Activated naive CD4-positive, alpha-beta T cell treated with anti-CD3 and anti-CD28 coated beads, Interleukin-2, amount 50 U/mL, for 72 hours (primary cell): Measurements from ENCODE around the gene TP73. TPM values are rescaled to one million over a fixed set of nuclear protein-coding genes. Genes with fewer than 3 reads are reported as not detected.

Experiments used
- ATAC-seq, 2 donors: fragments of 150-1000 bp; cut with Tn5 transposase; 2 replicates each; pipeline ENCODE4 v1.10.0; 2021; ENCODE audit warnings: mild to moderate bottlenecking in 2 of 2, moderate library complexity in 2 of 2
- DNase-seq, 2 donors: peaks; one replicate each; pipeline ENCODE4 v3.0.0; 2021 to 2022; ENCODE audit warnings: low spot score in 2 of 2
- H3K27ac Mint-ChIP-seq, 2 donors: one replicate each; pipeline ENCODE4 v1.8.0; 2022; ENCODE audit warnings: mild to moderate bottlenecking in 2 of 2, mixed read lengths in 2 of 2
- H3K36me3 Mint-ChIP-seq, 2 donors: one replicate each; pipeline ENCODE4 v1.8.0; 2022; ENCODE audit warnings: mixed read lengths in 2 of 2
- H3K9me3 Mint-ChIP-seq, 2 donors: one replicate each; pipeline ENCODE4 v1.8.0; 2022; ENCODE audit warnings: mixed read lengths in 2 of 2
- total RNA-seq, 2 donors: library from RNA; stranded (reverse); gene quantifications; one replicate each; pipeline ENCODE4 v1.2.3, GENCODE V29; 2022

Gene TP73
- total RNA-seq, 2 donors from 2014 or later, result 0.30 to 0.39 TPM

GRCh38 chr1:3774946-3775489 lies 122.7 kb downstream of the TP73 start:
- DNase-seq, result no peak

DNA sequence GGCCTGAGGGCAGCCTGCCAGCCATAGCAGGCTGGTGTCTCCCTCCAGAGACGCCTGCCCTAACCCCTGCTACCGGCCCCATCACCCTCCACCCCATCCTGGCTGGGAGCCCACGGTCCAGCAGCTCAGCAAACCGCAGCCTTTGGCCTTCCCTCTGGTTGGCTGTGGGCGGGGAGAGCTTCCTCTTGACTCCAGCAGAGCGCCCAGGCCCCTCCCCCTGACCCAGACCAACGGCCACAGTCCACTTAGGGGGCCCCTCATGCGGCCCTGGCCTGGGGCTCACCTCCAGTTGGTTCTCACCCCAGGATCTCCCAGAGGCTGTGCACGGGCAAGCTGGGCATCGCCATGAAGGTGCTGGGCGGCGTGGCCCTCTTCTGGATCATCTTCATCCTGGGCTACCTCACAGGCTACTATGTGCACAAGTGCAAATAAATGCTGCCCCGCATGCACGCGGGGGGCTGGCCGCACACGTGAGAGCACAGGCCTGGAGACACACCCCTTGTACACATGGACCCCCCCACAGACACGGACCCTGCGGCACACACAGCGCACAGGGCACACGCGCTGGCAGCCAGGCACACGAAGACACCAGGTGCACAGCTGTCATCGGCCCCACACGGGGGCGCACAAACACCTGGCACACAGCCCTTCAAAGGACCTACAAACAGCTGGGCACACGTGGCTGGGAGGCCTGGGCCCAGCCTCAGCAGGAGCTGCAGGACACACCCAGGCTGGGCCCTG lies 123.3 kb downstream of the TP73 start:
- Mint-ChIP-seq H3K27ac (peak overlapping the region in 1 of 2 donors; percentile 35), H3K9me3 (no peaks in the 10 kb centered on the region), H3K36me3 (peaks cover 6 to 7% of the 10 kb centered on the region in 2 donors)
- ATAC-seq (peak; percentile 30 to 40), DNase-seq (peak in 1 of 2 donors; percentile 53)

More at GRCh38 chr1:3774946-3775489, 122.7 kb downstream of the TP73 start:
- Mint-ChIP-seq H3K36me3 (peaks cover under 1 to 3% of the 10 kb centered on the region in 2 donors), H3K9me3 (no peaks in the 10 kb centered on the region), H3K27ac (peak overlapping the region in 1 of 2 donors; percentile 35)
- ATAC-seq, result no peak

DNA sequence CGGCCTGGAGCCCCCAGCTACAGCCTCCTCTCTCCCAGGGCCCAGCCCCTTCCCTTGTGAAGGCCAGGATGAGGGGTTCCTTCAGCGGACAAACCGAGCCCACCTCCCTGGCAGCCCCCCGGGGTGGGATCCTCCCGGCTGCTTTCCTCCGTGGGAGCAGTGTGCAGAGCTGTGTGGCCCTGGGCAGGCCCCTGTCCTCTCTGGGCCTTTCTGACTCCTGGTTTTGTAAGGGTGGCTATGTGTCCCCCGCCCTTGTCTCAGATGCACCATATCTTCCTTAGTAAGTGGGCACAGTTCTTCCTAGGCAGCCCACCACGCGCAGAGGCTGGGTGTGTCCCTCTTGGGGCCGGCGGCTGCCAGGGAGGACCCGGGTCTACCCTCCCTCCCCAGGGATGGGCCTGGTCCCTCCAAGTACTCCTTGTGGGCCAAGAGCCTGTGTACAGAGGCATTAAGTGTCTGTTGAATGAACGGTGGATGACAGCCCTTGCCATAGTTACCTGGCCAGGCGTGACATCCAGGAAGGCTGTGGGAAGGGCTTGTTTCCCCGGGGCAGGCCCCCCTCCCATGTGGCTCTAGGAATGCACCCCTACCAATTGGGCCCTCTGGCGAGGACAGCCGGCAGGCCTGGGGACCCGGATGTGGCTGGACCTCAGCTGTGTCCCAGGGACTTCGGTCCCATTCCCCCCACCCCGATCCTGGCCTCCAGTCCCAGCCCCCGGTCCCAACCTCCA lies 124.1 kb downstream of the TP73 start:
- no peak for DNase-seq
- no peaks in the 10 kb centered on the region for H3K9me3 Mint-ChIP-seq
- H3K27ac Mint-ChIP-seq, result peak overlapping the region in 1 of 2 donors; percentile 35
- no peak for ATAC-seq
- H3K36me3 Mint-ChIP-seq, result peaks cover 6 to 11% of the 10 kb centered on the region in 2 donors

GRCh38 chr1:3777078-3777547 lies 124.8 kb downstream of the TP73 start:
- H3K9me3 Mint-ChIP-seq, result no peaks in the 10 kb centered on the region
- no peak for DNase-seq
- H3K36me3 Mint-ChIP-seq, result peaks cover 6 to 12% of the 10 kb centered on the region in 2 donors
- peak overlapping the region; percentile 35 to 84 for H3K27ac Mint-ChIP-seq
- no peak for ATAC-seq

DNA sequence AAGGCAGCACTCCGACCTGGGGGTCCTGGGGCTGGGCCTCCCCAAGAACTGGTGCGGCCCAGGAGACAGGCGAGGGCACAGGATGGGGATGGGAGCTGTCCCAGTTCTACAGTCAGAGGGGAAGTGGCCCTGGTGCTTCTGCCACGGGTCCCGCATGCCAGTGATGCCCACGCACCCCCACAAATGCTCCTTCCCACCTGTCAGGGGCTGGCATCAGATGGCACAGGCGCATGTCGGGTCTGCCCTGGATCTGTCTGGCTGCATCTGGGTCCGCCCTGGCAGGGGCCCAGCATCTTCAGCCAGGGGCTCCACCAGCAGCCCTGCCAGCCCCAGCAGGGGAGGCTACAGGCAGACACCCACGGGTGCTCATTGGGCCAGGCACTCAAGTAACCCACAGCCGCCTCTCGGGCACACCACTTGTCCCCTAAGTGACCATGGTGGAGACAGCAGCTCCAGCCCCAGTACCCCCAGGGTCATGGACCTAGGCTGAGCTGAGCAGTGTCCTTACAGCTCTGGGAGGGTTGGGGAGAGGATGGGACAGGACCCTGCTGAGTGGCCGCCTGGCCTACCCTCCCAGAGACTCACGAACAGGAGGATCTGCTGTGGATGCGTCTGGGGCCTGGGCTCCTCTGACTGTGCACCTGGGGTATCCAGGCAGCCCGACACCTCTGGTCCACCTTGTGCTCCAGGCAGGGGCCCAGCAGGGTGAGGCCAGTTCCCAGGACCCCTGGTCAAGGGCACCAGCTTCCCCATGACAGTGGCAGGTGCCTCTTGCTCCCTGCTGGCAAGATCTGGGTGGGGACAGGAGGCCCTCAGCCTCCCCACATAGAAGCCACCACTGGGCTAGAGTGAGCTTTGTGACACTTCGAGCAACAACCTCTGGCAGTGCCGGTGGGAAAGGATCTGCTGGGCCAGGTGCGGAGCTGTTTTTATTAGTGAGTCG lies 125.6 kb downstream of the TP73 start:
- H3K27ac Mint-ChIP-seq, result no peak overlapping the region
- peaks cover 6 to 12% of the 10 kb centered on the region in 2 donors for H3K36me3 Mint-ChIP-seq
- ATAC-seq (no peak), DNase-seq (no peak)
- H3K9me3 Mint-ChIP-seq, result no peaks in the 10 kb centered on the region

GRCh38 chr1:3778590-3779264 lies 126.4 kb downstream of the TP73 start:
- peaks cover 6 to 12% of the 10 kb centered on the region in 2 donors for H3K36me3 Mint-ChIP-seq
- ATAC-seq, result no peak
- H3K9me3 Mint-ChIP-seq, result no peaks in the 10 kb centered on the region
- H3K27ac Mint-ChIP-seq, result no peak overlapping the region
- no peak for DNase-seq

DNA sequence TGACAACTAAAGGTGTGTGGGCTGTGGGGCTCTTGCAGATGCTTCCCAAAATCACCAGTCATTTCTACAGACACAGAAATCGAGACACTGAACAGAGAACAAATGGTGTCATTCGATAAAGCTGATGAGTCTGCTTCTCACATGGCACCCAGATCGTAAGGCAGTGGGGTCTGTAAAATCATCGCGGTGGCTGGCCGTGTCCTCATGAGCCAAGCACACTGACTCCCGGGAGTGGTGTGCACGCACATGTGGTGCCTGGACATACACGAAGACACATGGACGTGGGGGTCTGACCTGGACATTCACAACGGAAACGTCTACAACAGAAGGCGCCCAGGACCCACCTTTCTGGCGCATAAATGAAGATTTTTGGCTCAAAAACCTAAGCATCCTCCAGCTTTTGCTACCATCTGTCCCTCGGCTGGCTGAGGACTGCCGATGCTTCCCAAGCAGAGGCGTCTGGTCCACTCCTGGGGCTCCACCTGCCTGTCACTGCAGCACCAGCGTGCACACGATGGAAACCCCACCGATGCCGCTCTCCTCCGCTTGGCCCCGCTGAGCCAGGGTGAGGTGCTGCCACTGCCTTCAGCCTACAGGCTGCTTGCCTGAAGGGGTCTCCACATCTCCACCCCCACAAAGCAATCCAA lies 127.1 kb downstream of the TP73 start:
- no peak for DNase-seq
- no peak for ATAC-seq
- no peaks in the 10 kb centered on the region for H3K9me3 Mint-ChIP-seq
- peaks cover 6 to 12% of the 10 kb centered on the region in 2 donors for H3K36me3 Mint-ChIP-seq
- no peak overlapping the region for H3K27ac Mint-ChIP-seq

DNA sequence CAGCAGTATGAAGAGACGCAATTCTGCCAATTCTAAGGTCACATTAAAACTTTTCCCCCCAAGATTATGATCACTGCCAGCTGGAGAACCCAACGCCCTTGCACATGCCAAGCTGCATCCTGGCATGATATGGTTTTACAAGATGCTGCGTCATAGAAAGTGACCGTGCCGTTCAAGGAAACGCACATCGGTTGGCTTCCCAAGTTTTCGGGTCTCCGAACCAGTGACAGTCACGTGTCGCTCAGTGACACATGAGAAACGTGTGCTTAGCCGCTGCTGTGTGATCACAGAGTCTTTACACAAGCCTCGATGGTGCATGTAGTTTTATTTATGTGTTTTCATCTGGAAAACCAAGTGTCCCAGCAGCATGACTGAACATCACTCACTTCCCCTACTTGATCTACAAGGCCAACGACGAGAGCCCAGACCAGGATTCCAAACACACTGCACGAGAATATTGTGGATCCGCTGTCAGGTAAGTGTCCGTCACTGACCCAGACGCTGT lies 127.6 kb downstream of the TP73 start:
- peaks cover 6 to 12% of the 10 kb centered on the region in 2 donors for H3K36me3 Mint-ChIP-seq
- H3K9me3 Mint-ChIP-seq, result no peaks in the 10 kb centered on the region
- no peak for DNase-seq
- peak overlapping the region in 1 of 2 donors; percentile 6 for H3K27ac Mint-ChIP-seq
- ATAC-seq, result no peak

GRCh38 chr1:3780901-3781300 lies 128.6 kb downstream of the TP73 start:
- Mint-ChIP-seq H3K27ac (no peak overlapping the region), H3K36me3 (peaks cover 6 to 12% of the 10 kb centered on the region in 2 donors)

GRCh38 chr1:3783651-3784474 lies 131.5 kb downstream of the TP73 start:
- no peak for DNase-seq
- Mint-ChIP-seq H3K27ac (no peak overlapping the region), H3K9me3 (no peaks in the 10 kb centered on the region), H3K36me3 (peaks cover 10 to 16% of the 10 kb centered on the region in 2 donors)
- ATAC-seq, result no peak

More at GRCh38 chr1:3780901-3781300, 128.6 kb downstream of the TP73 start:
- H3K9me3 Mint-ChIP-seq, result no peaks in the 10 kb centered on the region
- no peak for ATAC-seq
- no peak for DNase-seq

DNA sequence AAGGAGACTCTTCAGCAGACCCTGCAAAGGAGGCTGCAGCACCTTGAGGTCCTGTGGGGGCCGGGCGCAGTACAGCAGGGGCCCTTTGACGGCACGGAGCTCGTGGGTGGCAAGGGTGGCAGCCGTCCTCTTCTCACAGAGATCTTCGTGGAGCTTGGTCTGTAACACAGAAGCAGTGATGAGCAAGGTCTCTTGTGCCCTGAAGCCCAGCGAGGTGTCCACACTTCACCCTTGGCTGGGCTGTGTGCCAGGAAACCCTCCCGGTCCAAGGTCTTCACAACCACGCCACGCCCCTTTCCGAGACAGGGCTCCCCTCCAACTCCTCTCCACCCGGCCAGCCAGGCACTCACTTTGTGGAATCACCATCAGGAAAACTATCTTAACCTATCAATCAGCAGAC lies 132.7 kb downstream of the TP73 start:
- Mint-ChIP-seq H3K9me3 (no peaks in the 10 kb centered on the region), H3K36me3 (peaks cover 9 to 14% of the 10 kb centered on the region in 2 donors), H3K27ac (no peak overlapping the region)
- DNase-seq (no peak), ATAC-seq (no peak)

DNA sequence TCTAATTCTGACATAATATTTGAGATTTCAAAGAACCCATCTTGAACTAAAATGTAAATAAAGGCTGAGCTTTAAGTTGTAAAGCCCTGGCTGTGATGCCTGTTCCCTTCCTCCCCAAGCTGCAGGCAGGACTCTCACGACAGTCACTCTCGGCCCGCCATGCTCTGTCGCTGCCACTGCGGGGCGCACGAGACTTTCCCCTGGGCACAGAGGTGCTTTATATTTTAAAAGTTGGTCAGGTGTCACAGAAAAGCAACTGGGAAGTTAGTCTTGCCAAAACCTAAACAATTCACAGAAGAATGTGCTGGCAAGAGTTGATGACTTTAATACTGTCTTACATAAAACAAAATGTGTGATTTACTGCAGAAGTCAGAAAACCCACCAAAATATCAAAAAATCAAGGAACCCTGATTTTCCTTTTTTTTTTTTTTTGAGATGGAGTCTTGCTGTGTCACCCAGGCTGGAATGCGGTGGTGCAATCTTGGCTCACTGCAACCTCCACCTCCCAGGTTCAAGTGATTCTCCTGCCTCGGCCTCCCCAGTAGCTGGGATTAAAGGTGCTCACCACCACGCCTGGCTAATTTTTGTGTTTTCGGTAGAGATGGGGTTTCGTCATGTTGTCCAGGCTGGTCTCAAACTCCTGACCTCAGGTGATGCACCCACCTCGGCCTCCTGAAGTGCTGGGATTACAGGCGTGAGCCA lies 133.3 kb downstream of the TP73 start:
- Mint-ChIP-seq H3K36me3 (peaks cover 4 to 9% of the 10 kb centered on the region in 2 donors), H3K27ac (no peak overlapping the region), H3K9me3 (no peaks in the 10 kb centered on the region)
- no peak for DNase-seq
- no peak for ATAC-seq
